HG02973 (cell line): ENCODE measurements around the gene NUDC.
"Not testable (repeated sequence)": the region's sequence is repeated elsewhere in the genome, so short reads cannot be mapped to it uniquely, and the experiment has no call there.

Experiments used
- ATAC-seq: cut with Tn5 transposase; IDR thresholded peaks from one replicate; pipeline ENCODE4 v1.9.1; 2021; ENCODE audit warnings: moderate library complexity; ENCODE audit not compliant: unreplicated experiment

Gene NUDC

GRCh38 chr1:26911399-26912146 is 10.0 kb upstream of the NUDC start:
- no peak for ATAC-seq

DNA sequence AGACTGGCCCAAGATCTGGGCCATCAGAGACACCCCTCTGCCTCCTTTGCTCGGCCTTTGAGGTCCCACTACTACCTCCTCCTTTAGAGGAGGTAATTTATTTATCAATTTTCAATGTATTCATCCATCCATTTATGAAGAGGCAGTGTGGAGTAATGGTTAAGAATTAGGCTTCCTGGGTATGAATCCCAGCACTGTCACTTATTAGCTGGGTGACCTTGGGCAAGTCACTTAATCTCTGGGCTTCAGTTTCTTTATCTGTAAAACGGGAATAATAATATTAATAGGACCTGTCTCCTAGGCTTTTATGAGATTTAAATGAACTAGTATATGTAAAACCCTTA is 9.4 kb upstream of the NUDC start:
- no peak for ATAC-seq

DNA sequence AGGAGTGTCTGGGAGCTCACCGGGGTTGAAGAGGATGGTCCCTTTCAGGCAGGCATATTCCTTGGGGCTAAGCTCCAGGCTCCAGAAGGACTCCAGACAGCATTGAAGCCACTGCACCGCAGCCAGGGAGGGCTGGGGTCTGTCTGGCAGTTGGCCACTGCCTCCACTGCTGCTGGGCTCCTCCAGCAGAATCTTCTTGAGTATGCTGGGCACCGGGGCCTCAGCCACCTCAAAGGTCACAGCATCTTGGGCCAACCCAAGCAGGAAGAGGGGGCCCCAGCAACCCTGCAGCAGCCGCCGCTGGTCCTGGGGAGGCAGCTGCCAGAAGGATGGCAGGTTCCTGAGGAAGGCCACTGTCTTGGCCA is 8.2 kb upstream of the NUDC start:
- no peak for ATAC-seq

- ATAC-seq: no peak
Measured at GRCh38 chr1:26913754-26914619, 7.6 kb upstream of the NUDC start, which contains the start of gene NR0B2. Gene NR0B2 (minus strand): TSS chr1:26913975. CDS start chr1:26913940, 35 bp downstream.

- no peak for ATAC-seq
Measured at GRCh38 chr1:26915204-26915842, 6.2 kb upstream of the NUDC start.

- ATAC-seq: peak; percentile 19
Measured at GRCh38 chr1:26921126-26921539, 410 bp upstream of the NUDC start.

GRCh38 chr1:26922431-26922729 is 837 bp downstream of the NUDC start:
- ATAC-seq: no peak

GRCh38 chr1:26922901-26923300 is 1.4 kb downstream of the NUDC start:
- ATAC-seq: no peak

DNA sequence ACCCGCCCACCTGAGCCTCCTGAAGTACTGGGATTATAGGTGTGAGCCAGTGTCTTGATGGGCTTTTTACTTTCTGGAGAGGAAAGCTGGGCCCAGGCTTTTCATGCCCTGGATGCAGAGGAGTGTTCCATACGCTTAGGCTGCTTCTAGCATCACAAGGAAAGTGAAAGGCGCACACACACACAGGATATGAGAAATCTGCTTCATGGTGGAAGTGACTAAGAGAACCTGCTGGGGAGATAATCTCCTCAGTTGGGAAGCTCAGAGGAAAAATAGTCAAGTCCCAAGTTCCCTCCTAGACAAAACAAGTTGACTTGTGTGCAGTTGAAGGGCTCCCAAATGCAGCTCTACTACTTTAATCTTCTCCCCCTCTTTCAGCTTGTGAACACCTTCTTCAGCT is 2.2 kb downstream of the NUDC start:
- no peak for ATAC-seq

GRCh38 chr1:26932531-26932930 is 11.0 kb downstream of the NUDC start:
- no peak for ATAC-seq

GRCh38 chr1:26936823-26937222 is 15.3 kb downstream of the NUDC start:
- ATAC-seq: no peak

GRCh38 chr1:26938004-26938658 is 16.6 kb downstream of the NUDC start:
- ATAC-seq: no peak

GRCh38 chr1:26938659-26939025 is 17.1 kb downstream of the NUDC start:
- ATAC-seq: no peak

DNA sequence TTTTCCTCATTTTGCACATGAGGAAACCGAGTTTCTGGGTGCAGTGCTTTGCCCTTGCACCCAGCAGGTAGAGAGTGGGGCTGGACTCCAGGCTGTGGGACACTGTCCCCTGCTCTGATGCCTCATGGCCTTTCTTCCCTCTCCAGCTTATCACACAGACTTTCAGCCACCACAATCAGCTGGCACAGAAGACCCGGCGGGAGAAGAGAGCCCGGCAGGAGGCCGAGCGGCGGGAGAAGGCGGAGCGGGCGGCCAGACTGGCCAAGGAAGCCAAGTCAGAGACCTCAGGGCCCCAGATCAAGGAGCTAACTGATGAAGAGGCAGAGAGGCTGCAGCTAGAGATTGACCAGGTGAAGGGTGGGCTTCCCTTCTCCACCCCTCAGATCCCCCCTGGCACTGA is 19.8 kb downstream of the NUDC start:
- ATAC-seq: no peak

- ATAC-seq: no peak
Measured at GRCh38 chr1:26942656-26943055, 21.1 kb downstream of the NUDC start.

- ATAC-seq: no peak
Measured at GRCh38 chr1:26945138-26945537, 23.6 kb downstream of the NUDC start.

DNA sequence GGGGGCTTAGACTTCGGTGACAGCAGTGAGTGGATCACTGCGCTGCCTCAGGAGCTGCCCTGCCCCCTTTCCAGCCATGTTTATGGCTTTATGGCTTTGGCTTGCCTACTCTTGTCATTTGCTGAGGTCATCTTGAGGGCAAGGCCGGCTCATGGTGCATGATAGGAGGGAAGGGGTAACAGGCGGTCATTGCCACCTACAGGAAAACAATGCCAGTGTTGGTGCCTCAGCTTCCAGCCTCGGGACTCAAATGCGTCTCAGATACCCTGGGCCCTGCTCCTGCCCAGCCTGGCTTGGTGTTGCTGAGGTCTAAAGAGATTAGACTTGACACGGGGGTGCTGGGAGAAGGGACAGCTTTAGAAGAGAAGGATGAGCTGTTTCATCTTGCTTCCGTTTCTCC is 24.2 kb downstream of the NUDC start:
- ATAC-seq: no peak

DNA sequence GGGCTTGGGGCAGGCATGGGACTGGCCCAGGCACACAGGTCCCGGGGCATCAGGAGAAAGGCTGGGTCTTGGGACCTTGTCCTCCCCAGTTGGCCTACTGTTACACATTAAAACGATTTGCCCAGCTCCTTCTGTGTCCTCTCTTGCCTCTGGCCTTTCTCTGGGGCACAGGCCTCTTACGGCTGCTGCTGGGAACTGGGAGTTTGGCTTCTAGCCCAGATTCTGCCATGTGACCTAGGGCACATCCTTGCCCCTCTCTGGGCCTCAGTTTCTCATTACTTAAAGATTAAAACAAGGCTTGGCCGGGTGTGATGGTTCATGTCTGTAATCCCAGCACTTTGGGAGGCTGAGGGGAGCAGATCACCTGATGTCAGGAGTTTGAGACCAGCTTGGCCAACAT is 24.7 kb downstream of the NUDC start:
- ATAC-seq: no peak

DNA sequence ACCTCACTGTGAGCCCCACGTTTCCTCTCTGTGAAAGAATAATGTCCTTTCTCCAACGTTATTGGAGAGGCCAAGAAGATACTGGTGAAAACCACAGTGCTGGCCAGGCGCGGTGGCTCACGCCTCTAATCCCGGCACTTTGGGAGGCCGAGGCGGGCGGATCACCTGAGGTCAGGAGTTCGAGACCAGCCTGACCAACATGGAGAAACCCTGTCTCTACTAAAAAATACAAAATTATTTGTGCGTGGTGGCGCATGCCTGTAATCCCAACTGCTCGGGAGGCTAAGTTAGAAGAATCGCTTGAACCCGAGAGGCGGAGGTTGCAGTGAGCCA is 27.1 kb downstream of the NUDC start:
- not testable (repeated sequence) for ATAC-seq

GRCh38 chr1:26949266-26949925 is 27.9 kb downstream of the NUDC start:
- ATAC-seq: no peak

- no peak for ATAC-seq
Measured at GRCh38 chr1:26949926-26950319, 28.4 kb downstream of the NUDC start.
